ENCODE measurements around the gene KCTD18. TPM values are rescaled to one million over a fixed set of nuclear protein-coding genes. Genes with fewer than 3 reads are reported as not detected.

KCTD18 gene
- polyA plus RNA-seq (ENCODE audit: insufficient read length in 4 of 4), result 10 to 100 TPM; 16.1 to 19.0 (median 17.4) TPM

DNA sequence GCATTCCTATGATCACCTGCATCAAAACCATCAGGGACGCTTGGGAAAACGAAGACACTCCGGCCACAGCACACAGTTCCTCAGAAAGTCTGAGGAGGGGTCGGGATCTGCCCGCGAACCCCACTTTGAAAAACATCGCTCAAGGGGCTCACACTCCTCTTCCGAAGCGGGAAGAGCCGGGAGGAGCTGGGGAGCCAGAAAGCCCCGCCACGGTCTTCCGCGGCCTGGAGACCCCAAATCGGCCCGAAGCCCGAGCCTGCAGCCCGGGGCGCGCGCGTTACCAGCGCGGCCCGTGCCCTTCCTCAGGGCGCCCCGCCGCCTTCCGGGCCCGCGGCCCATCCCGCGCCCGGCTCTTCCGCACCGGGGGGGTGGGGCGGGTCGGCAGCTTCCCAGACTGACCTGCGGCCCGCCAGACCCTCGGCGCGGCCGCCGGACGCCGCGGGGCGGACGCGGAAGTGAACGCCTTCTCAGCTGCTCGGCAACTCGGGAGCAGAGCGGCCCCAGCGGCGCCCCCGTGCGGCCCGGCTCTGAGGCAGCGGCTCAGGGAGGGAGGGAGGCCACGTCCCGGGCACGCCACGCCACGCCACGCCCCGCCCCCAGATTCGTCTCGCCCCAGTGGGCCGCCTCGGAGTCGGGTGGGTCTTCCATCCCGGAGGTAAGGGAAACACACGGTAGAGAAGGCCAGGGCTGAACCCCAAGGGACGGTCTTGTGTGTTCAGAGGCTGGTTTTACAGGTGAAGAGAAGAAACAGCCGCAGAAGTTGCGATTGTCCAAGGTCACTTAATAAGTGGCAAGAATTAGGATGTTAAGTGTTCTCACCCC is at the start of gene KCTD18:
Gene KCTD18 (minus strand): TSS at position 457 of the 822 bp plus-strand sequence. CDS start 3,052 bp downstream, outside the sequence.
- peak; percentile 76 to 81 (median 80) for DNase-seq (ENCODE audit: low read depth in 4 of 4, low spot score in 3 of 4)

DNA sequence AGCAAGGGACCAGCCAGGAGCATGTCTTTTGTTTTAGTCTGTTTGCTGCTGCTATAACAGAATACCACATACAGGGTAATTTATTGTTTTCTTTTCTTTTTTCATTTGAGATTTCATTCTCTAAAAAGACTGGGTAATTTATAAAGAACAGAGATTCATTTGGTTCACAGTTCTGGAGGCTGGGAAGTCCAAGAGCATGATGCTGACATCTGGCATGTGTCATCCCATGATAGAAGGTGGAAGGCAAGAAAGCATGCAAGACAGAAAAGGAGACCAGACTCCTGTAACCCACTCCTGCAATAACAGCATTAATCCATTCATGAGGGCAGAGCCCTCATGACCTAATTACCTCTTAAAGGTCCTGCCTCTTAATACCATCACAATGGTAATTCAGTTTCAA is 30.9 kb upstream of the KCTD18 start:
- DNase-seq (ENCODE audit: low read depth in 4 of 4, low spot score in 3 of 4), result no peak

DNA sequence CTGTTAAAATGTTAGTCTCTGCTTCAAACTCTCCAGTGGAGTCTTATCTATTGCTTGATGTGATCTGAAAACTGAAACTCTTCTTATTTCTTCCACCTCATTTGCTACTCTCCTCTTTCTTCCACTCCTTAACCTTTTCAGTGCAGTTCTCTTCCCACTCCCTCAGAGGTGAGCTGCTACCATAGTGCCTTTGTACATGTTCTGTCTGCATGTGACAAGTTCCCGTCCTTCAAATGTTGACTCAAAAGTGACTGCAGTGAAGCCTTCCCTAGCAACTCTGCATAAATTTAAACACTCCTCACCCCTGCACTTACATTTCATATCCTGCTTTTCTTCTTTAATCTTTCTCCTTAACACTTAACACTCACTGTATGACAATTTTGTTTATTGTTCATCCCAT is 28.3 kb upstream of the KCTD18 start:
- no peak for DNase-seq (ENCODE audit: low read depth in 4 of 4, low spot score in 3 of 4)

DNA sequence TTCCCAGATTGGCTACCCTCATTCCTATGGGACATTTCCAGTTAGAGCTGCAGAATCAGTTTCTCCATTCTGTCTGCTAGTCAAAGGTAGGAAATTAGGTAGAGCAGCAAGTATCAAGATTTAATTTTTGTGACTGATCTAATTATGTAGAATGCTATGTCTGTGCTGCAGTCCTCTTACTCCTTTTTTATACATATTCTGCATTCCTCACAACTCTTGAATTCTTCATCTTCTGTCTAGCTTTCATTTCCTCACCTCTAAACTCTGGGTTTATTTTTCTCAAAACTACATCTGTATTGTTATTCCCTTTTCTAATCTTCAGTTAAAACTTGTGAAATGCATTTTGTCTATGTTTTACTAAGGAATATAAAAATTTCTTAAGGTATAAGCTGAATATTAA is 24.7 kb upstream of the KCTD18 start:
- DNase-seq (ENCODE audit: low read depth in 4 of 4, low spot score in 3 of 4), result no peak

DNA sequence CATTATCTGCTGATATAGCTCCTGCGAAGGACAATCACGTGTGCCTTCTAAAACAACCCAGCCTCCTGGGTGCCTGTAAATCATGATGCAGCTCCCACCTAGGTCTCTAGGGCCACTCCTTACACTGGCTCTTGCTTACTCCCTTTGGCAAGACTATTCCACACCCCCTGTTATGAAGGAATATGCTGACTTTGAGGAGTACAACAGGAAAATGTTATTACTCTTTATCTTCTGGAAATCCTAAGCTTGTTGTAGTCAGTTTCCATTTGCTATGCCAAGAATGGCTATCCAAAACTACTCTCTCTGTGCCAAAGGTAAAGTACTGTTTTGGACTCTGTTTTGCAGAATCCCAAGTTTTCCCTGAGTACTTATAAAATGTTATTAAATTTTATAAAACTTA is 23.9 kb upstream of the KCTD18 start:
- no peak for DNase-seq (ENCODE audit: low read depth in 4 of 4, low spot score in 3 of 4)

DNA sequence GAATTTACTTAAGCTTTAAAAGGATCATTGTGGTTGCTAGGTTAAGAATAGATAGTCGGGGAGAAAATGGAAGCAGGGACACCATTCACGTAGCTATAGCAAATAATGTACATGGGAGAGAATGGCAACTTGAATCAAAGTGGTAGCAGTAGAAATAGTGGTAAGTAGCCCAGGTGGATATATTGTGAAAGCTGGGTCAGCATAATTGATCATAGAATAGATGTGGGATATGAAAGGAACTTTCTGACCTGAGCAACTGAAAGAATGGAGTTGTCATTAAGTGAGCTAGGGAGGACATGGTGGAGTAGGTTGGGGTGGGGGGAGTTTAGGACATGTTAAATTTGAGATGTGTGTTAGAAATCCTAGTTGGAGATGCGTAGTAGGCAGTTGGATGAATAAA is 18.4 kb upstream of the KCTD18 start:
- DNase-seq (ENCODE audit: low read depth in 4 of 4, low spot score in 3 of 4), result no peak

DNA sequence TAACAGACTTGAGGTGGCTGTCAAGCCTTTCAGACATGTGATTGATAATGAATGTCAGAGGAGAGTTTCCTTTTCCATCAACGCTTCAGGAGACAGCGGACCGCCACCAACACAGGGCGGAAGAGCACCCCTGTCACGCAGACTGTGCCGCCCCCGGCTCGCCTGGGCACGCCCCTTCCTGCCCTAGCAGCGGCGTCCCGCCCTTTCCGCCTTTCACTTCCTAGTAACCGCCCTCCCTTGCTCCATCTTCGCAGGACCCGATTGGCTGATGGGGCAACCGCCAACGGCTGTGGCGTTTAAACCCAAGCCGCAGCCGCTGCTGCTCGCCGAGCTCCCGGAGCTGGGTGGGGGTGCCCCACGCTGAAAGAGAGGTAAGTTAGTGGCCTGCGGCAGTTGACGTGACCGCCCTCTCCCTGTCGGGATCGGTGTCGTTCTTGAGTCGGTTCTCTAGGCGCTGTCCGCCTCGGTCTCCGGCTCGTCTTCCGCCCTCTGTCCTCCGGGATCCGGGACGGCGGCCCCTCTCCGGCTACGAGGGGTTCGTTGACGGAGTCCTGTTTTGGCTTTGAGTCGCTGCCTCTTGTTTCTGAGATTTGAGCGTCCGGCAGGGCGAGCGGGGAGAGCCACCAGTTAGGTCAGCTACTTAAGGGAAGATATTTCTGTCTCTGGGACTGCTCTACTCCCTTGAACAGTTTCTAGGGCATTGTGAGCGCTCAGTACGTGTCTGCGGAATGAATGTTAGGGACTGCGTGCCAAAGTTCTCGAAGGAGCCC is 16.2 kb upstream of the KCTD18 start, which contains the start of gene SGO2:
Gene SGO2 (plus strand): TSS at position 326 of the 770 bp plus-strand sequence. CDS start 6,769 bp downstream, outside the sequence.
- peak; percentile 84 to 87 (median 86) for DNase-seq (ENCODE audit: low read depth in 4 of 4, low spot score in 3 of 4)

DNA sequence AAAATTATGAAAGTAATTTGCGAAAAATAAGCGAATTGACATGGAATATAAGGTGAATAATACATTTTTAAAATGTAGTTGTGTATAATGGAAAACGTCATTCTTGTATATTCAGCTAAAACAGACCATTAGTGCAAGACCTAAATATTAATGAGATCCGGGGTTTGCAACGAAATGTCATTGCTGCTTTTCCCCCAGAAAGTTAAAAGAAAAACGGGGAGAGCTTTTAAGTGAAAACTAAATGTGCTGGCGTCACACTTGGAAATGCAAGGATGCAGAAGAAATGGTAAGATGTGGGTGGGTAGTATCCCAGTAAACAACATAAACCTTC is 15.6 kb upstream of the KCTD18 start:
- no peak for DNase-seq (ENCODE audit: low read depth in 4 of 4, low spot score in 3 of 4)

DNA sequence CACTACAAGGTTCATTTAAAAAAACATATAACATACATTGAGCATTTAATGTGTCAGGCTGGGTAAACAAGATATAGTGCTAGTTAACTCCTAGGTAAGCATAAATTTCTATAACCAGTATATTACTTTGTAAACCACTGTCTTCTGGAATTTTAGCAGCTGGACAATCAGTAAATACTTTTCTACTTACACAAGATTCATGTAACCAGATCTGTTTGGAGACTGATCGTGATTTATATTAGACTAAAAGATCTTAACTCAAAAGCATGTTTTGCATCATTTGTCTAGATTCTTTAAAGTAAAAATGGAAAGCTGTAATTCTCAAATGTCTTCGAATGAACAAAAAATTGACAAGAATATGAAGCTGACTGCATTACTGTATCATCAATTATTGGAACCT is 15.2 kb upstream of the KCTD18 start:
- no peak for DNase-seq (ENCODE audit: low read depth in 4 of 4, low spot score in 3 of 4)

DNA sequence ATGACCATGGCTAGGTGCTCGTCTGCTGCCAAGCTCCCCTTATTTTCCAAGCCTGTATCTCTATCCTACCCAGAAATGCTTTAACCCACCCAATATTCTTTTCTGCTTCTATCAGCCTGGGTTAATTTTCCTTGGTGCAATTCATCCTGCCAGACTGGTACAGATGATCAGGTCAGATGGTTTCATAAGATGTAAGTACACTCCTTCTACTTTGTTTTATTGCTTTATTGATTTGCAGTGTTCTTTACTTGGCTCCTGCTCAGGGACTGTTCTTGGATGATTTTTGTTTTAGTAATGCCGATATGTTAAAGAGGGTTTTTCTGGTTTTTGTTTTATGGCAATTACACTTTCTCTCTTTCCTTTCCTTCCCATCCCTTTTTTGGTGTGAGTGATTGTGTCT is 13.7 kb upstream of the KCTD18 start:
- DNase-seq (ENCODE audit: low read depth in 4 of 4, low spot score in 3 of 4), result no peak

DNA sequence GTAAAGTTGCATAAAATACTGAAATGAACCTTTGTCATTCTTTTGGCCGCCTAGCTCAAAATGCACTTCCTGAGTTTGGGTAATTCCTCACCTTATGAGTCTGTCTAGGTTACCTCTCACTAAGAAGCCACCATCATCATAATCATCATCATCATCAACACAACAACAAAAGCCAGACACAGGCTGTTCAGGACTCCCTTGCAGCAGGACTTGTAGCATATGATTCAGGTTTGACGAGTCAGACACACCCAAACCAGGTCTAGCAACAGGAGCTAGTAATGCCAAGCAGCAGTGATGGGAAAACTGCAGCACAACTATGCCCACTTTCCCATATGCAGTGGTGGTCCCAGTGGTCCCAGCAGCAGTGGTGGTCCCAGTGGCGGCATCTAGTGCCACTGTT is 13.3 kb upstream of the KCTD18 start:
- no peak for DNase-seq (ENCODE audit: low read depth in 4 of 4, low spot score in 3 of 4)

DNA sequence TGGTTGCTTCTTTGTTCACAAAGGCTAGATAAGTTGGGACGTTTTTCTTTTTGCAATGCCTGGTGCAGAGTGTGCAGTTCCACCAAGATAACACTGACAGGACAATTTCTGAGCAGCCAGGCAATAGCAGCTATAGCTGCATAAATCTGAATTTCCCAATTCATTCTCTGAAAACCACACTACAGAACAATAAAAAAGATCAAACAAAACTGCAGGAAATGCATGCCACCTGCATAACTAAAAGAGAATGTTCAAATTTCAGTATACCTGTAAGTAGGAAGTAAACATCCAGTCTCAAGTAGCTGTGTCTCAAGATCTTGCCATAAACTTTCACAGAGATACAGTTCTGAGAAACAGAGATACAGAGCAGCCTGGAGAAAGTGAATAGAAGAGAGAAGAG is 5.3 kb upstream of the KCTD18 start:
- DNase-seq (ENCODE audit: low read depth in 4 of 4, low spot score in 3 of 4), result no peak

DNA sequence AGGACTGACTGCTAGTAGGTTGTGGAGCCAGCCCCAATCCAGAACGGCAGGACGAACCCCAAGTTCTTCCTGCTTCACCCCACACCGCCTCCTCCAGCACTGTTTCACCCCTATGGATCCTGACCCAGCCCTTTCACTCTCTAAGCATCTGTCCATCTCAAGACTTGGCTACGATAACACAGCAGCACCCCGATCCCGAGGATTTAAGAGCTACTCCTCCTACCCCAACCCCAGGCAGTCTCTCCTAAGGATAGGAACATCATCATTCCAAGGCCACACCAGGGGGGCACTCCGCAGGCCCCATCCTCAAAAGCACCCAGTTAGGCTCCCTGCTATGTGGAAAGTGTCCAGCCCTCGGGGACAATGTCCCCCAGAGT is 645 bp downstream of the KCTD18 start:
- DNase-seq (ENCODE audit: low read depth in 4 of 4, low spot score in 3 of 4), result no peak

DNA sequence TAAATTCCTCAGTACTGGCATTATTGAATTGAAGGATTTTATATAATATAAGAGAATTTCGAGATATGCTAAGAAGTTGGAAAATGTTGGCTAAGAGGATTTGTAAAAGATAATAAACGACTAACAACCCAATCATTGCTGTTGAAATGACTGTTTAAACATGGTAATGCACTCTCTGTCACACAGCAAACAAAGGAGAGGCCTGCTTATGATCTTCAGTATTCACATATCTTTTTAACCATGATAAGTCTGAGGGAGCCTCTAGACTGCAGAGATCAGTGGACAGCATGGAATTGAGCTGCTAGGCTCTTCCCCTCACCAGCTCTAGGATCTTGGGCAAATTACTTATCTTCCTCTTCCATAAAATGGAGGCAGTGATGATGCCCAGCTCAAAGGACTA is 2.7 kb downstream of the KCTD18 start:
- no peak for DNase-seq (ENCODE audit: low read depth in 4 of 4, low spot score in 3 of 4)

DNA sequence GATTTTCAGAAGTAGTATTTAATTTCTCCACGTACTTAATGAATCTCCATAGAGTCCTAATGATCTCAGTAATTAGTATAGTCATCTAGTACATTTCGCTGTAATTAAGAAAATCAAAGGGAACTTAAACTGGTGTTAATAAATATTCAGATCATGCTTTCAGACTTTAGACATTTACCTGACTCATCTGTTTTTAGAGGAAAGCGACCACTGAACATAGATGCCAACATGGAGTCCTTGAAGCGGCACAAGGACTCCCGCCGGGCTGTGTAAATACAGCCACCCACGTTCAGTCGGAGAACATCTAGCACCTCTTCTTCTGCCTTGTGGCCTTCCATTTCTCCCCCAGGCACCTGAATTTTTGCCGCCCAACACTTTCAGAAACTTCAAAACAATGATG is 3.2 kb downstream of the KCTD18 start:
- no peak for DNase-seq (ENCODE audit: low read depth in 4 of 4, low spot score in 3 of 4)

DNA sequence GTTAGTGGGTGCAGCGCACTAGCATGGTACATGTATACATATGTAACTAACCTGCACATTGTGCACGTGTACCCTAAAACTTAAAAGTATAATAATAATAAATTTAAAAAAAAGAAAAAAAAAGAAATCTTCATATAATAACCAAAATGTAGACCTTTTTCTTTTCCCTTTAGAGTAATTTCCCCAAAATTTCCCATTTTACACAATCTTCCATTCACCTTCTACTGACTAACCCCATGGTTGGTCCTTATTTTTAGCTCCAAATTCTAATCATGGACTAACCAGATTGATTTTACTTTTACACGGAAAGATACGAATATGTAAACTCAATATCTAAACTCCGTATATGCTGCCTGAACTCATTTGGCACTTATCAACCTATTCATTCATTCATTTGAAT is 7.7 kb downstream of the KCTD18 start:
- DNase-seq (ENCODE audit: low read depth in 4 of 4, low spot score in 3 of 4), result no peak

DNA sequence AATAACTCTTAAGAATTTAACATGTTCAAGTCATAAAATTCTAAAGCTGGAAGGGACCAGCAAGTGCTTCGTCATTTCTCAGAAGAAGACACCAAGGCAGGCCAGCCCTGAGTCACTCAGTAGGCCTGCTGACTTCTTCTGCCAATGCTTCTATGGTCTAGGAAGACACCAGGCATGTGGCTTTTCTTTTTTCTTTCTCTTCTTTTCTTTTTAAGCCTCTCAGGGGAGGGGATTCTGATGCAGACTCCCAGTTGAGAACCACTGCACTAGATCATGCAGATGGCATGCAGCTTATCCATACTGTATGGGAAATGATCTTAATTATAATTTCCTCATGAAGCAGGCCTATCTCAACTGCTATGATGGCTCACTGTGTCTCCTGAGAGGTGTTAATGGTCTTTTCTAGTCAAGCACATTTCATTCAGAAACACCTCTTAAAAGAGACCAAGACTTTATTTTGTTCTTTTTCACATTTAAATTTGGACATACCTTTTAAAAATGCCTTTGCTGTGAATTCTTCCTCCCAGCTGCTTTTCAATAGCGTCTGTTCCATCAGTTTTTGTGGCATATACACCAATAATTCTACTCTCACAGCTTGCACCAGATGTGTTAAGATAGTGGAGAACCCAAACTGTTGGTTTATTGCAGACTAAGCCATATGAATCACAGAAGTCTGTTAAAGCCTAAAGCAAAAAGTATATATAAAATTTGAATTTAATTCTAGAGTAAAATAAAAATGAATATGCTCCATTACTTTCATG is 11.3 kb downstream of the KCTD18 start:
- DNase-seq (ENCODE audit: low read depth in 4 of 4, low spot score in 3 of 4), result no peak

DNA sequence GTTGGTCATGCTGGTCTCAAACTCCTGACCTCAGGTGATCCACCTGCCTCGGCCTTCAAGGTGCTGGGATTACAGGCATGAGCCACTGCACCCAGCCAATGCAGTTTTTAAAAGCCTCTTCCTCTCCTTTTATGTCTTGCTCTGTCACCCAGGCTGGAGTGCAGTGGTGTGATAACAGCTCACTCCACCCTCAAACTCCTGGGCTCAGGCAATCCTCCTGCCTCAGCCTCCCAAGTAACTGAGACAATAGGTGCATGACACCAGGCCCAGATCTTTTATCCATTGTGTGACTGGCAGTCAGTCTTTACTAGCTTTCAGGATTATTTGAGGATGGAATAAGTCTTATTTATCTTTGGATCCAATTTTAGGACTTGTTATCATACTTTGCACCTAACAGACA is 13.2 kb downstream of the KCTD18 start:
- no peak for DNase-seq (ENCODE audit: low read depth in 4 of 4, low spot score in 3 of 4)

DNA sequence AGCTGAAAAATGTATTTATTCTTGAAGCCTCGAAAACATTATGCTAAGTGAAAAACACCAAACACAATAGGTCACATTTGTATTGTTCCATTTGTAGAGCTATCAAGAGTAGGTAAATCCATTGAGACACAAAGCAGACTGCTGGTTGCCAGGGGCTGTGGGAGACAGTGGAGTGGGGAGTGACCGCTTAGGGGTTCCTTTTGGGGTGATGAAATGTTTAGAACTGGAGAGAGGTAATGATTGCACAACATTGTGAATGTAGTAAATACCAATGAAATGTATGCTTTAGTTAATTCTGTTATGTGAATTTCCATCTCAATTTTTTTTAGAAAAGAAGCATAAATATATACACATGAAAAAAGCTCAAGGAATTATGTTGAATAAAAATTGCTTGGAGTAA is 15.8 kb downstream of the KCTD18 start:
- no peak for DNase-seq (ENCODE audit: low read depth in 4 of 4, low spot score in 3 of 4)

DNA sequence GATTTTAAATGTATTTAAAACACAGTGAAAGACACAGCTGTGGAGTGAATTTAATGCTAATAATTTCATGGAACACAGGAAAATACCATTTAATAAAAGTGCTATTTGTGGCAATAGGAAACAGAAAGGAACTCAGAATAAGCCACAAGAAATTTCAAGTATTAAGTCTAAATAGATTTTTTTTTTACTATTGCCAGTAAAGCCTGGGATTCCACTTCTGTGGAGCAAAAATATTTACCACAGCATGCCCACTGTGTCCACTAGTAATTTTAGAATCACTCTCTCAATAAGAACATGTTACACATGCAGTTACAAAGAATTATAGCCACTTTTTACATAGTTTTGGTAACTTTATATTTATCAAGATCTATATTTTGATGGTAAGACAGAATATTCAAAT is 17.2 kb downstream of the KCTD18 start:
- DNase-seq (ENCODE audit: low read depth in 4 of 4, low spot score in 3 of 4), result no peak

DNA sequence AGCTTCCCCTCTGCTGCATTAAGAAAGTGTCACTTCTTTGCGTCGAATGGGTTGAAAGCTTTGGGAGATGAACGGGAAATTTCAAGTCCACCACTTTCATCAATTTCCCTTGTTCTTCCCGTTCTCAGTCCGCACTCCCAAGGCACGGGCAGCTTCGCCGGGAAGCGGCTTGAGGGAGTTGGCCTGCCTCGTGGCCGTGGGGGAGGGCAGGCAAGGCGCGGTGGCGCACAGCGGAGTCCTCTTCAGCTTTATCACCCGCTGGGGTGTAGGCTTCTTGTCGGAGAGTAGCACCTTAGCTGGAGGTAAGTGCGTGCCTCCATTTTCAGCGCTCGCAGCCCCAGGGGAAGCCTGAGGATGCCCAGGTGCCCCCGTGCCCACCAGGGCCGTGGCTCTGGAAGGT is 19.9 kb downstream of the KCTD18 start:
- DNase-seq (ENCODE audit: low read depth in 4 of 4, low spot score in 3 of 4), result no peak

All from right renal pelvis (tissue), 4 donors.